AG09319 (cell line): ENCODE data around the gene CHST3.
"Not testable (repeated sequence)": the region's sequence is repeated elsewhere in the genome, so short reads cannot be mapped to it uniquely, and the experiment has no call there.

Experiments used
- DNase-seq: peaks from one replicate; pipeline ENCODE4 v3.0.0-alpha.2; 2010; ENCODE audit warnings: low read depth; ENCODE audit errors: extremely low read depth
- CTCF ChIP-seq: IDR thresholded peaks from 2 replicates; pipeline ENCODE4 v1.5.1; 2011; ENCODE audit warnings: low read depth, mild to moderate bottlenecking, inconsistent platforms, low read length, moderate library complexity

Gene CHST3

GRCh38 chr10:71975087-71975870 is 11.1 kb downstream of the CHST3 start:
- TF ChIP-seq CTCF: no peak
- no peak for DNase-seq

- TF ChIP-seq CTCF: no peak
- no peak for DNase-seq
Measured at GRCh38 chr10:71975871-71976725, 11.9 kb downstream of the CHST3 start.

- DNase-seq: not testable (repeated sequence)
Measured at GRCh38 chr10:71977614-71977903, 13.4 kb downstream of the CHST3 start.

- no peak for DNase-seq
Measured at GRCh38 chr10:71978476-71978875, 14.3 kb downstream of the CHST3 start.

GRCh38 chr10:71978988-71979691 is 14.9 kb downstream of the CHST3 start:
- DNase-seq: no peak
- no peak for TF ChIP-seq CTCF

More at GRCh38 chr10:71978476-71978875, 14.3 kb downstream of the CHST3 start:
- TF ChIP-seq CTCF: no peak

GRCh38 chr10:71979692-71980062 is 15.5 kb downstream of the CHST3 start:
- TF ChIP-seq CTCF: no peak
- DNase-seq: no peak

- no peak for TF ChIP-seq CTCF
- DNase-seq: no peak
Measured at GRCh38 chr10:71980181-71981014, 16.2 kb downstream of the CHST3 start.
